GM21447 (cell line): Measurements from ENCODE around the gene ATF6B.
"Not testable (repeated sequence)": the region's sequence is repeated elsewhere in the genome, so short reads cannot be mapped to it uniquely, and the experiment has no call there.

Experiments used
- ATAC-seq: cut with Tn5 transposase; IDR thresholded peaks from one replicate; pipeline ENCODE4 v1.9.1; 2021; ENCODE audit not compliant: unreplicated experiment

Gene ATF6B

GRCh38 chr6:32108727-32109113, 19.3 kb downstream of the ATF6B start:
- ATAC-seq: no peak

- no peak for ATAC-seq
These were observed 19.9 kb downstream of the ATF6B start for GRCh38 chr6:32108094-32108627.

DNA sequence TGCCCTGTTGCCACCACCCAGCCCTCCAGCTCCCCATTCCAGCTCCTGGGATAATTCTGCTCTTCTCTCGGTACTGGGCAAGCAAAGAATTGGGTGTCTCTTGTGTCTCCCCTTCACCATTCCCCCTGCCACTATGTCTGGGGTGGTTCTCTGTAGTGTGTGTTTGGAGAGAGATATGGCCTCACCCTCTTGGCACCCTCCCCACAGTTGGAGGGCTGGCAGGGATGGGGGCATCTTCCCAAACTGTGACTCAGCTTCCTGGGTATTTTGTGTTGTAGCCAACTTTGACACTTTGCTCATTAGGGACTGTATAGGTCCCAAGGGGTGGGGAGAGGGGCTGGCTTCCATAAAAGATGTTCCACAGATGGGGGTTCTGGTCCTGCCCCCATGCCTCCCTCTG, 20.6 kb downstream of the ATF6B start:
- ATAC-seq: no peak

- ATAC-seq: no peak
These were observed 22.6 kb downstream of the ATF6B start for GRCh38 chr6:32105433-32105832.

DNA sequence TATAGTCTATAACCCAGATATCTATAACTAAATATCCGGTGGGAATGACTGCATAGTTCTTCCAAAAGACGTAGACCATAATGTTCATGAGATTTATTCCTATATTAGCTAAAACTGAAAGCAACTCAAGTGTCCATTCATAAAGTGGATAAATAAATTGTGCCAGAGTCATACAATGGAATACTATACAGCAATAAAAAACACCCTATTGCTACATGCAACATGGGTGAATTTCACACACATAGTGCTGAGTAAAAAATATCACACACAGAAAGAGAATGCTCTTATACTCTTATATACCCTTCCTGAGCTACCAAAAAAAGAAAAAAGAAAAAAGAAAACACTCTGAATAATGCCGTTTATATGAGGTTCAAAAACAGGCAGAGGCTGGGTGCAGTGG, 25.8 kb downstream of the ATF6B start:
- no peak for ATAC-seq

GRCh38 chr6:32100251-32100650, 27.8 kb downstream of the ATF6B start:
- not testable (repeated sequence) for ATAC-seq

DNA sequence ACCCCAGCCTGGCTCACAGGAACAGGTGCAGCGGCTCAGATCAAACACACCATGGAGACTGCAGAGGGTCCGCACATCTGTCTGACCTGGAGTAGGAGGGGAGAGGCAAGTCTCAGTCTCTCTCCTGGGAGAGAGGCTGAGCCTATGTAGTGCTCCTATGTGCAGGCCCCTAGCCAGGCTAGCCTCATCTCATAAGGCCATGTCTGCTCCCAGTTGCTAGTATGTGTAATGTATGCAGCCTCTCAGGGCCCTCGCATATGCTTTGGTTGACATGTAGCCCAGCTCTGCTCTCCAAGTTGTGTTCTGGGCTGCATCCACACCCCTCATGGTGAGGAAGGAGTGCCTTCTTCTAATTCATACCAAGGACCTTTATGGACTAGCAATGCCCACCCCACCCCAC, 30.7 kb downstream of the ATF6B start:
- ATAC-seq: no peak

GRCh38 chr6:32096394-32097258, 31.4 kb downstream of the ATF6B start:
- no peak for ATAC-seq

DNA sequence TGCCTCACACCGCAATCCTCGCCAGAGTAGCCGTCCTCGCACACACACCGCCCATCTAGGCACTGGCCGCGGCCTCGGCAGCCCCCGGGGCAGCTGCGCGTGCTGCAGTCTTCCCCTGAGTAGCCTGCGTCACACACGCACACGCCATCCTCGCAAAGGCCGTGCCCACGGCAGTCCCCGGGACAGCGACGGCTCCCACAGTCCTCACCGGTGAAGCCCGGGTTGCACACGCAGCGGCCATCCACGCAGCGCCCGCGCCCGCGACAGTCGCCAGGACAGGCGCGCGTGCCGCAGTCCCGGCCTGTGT, 32.0 kb downstream of the ATF6B start:
- no peak for ATAC-seq

- ATAC-seq: no peak
These were observed 32.5 kb downstream of the ATF6B start for GRCh38 chr6:32095338-32096086.

- ATAC-seq: no peak
These were observed 35.1 kb downstream of the ATF6B start for GRCh38 chr6:32092760-32093497.

DNA sequence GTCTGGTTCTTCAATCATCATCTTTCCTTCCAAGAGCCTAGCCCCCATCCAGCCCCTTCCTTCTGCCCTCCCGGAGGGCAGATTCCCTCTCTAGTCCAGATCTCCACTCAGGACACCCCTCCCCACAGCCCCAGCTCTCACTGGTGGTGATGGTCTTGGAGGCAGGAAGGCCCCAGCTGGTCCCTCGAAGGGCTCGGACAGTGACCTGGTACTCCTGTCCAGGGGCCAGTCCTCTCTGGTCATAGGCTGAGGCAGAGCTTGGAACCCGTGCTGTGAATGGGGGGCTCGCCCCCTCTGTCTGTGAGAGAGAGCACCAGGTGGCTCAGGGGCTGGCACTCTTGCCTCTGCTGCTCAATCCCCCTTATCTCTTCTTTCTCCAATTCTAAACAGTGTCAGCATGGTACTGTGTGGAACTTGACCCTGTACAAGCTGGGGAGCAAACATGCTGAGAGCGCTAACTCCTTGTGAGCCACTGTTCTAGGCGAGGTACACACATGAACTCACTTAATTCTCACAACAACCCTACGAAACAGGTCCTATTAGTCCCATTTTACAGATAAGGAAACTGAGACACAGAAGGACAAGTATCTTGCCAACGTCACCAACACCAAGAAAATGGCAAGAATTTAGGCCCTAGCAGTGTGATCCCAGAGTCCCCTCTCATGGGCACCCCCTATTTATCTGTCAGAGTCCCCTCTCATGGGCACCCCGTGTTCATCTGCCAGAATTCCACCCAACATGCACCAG, 38.8 kb downstream of the ATF6B start:
- no peak for ATAC-seq

DNA sequence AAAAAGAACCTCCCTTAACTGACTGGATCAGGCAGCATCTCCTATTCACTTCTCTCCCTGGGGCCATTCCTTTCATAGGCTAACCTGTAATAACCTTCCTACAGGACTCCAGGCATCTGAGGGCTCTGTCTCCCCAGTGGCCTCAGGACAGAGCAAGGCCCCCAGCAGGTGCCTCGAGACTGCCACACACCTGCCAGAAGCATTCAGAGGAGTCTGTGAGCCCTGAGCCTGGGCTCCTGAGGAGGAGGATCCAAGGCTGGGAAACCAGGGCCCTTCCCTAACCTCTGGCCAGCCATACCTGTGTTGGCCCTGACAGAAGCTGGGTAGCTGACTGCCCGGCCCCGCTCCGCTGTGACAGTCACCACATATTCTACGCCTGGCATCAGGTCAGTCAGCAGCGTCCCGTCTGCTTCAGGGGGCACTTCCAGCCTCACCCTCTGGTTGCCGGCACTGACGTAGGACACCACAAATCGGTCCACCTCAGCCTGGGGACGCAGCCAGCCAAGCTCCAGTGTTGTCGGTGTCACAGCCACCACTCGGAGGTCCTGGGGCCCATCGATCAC, 39.5 kb downstream of the ATF6B start:
- no peak for ATAC-seq

GRCh38 chr6:32087574-32088486, 40.2 kb downstream of the ATF6B start:
- ATAC-seq: no peak

DNA sequence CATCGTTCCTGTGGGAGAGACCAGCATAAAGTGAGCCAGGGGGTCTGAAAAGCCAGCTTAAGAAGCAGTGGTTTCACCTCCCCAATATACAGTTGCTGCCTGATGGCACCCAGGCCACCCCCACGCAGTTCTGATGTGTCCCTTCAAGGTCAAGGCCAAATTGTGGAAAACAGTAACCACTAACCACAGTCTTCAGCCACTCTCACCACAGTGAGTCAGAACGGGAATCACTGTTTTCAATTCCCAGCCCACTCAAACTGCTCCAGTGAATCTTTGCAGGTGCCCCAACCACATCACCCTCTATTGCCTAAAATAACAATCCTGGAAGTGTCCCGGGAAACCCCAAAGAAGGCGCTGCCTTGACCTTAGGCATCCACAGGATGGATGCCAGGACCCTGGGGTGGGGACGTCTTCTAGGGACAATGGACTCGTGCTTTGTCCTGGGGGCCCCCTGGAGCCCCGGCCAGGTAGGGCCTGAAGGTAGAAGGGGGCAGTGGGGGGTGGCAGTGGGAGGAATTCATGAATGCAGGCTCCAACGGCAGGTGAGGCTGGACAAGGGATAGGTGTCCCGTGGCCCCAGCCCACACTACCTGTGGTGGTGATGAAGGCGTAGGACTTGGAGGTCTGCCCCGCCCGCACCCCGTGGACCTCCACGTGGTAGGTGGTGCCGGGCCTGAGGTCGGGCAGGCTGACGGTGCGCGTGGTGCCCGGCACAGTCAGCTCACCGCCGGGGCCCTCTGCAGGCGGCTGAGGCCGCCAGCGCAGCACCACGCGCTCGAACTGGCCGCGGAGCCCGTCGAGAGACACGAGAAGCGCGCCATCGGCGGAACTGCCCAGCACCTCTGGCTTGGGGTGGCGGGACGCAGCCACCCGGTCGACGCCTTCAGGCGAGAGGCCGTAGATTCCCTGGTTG, 41.1 kb downstream of the ATF6B start:
- peak; percentile 58 for ATAC-seq

GRCh38 chr6:32085759-32086459, 42.1 kb downstream of the ATF6B start:
- ATAC-seq: no peak

- no peak for ATAC-seq
These were observed 43.3 kb downstream of the ATF6B start for GRCh38 chr6:32084780-32085179.
